ENCODE measurements around the gene ZIC5. TPM values are rescaled to one million over a fixed set of nuclear protein-coding genes. Genes with fewer than 3 reads are reported as not detected.
A peak's percentile ranks its signal among the peaks of the same experiment; 100 is the strongest.

The ZIC5 gene
- total RNA-seq, 2 donors from 2014 or later, result not detected

GRCh38 chr13:99962242-99962641 is 9.3 kb downstream of the ZIC5 start:
- TF ChIP-seq CTCF (IDR thresholded peaks at IDR 0.05), result no peak
- ATAC-seq (ENCODE audit: insufficient number of reproducible peaks, low FRiP score, low read depth) (no peak), DNase-seq (ENCODE audit: low spot score) (no peak)
- Histone ChIP-seq H3K4me3 (no peak overlapping the region), H3K4me1 (ENCODE audit: control insufficient read depth in 1 of 2, low read depth in 2 of 2) (peaks cover 2 to 14% of the 10 kb centered on the region in 2 donors), H3K36me3 (no peaks in the 10 kb centered on the region), H3K27ac (no peak overlapping the region), H3K9me3 (no peaks in the 10 kb centered on the region), H3K27me3 (replicated peaks; ENCODE audit: insufficient read depth) (peaks cover 55% of the 10 kb centered on the region)

GRCh38 chr13:99961636-99962035 is 9.9 kb downstream of the ZIC5 start:
- no peak for TF ChIP-seq CTCF (IDR thresholded peaks at IDR 0.05)
- H3K4me3 ChIP-seq, result no peak overlapping the region
- H3K4me1 ChIP-seq (ENCODE audit: control insufficient read depth in 1 of 2, low read depth in 2 of 2), result peaks cover 8 to 21% of the 10 kb centered on the region in 2 donors
- no peak for DNase-seq (ENCODE audit: low spot score)
- ATAC-seq (ENCODE audit: insufficient number of reproducible peaks, low FRiP score, low read depth), result no peak
- no peaks in the 10 kb centered on the region for H3K36me3 ChIP-seq
- H3K9me3 ChIP-seq, result no peaks in the 10 kb centered on the region
- no peak overlapping the region for H3K27ac ChIP-seq
- H3K27me3 ChIP-seq (replicated peaks; ENCODE audit: insufficient read depth), result peaks cover 61% of the 10 kb centered on the region

- no peak for TF ChIP-seq CTCF (IDR thresholded peaks at IDR 0.05)
- Histone ChIP-seq H3K9me3 (no peaks in the 10 kb centered on the region), H3K4me3 (no peak overlapping the region), H3K27ac (no peak overlapping the region), H3K4me1 (ENCODE audit: control insufficient read depth in 1 of 2, low read depth in 2 of 2) (peaks cover 15 to 29% of the 10 kb centered on the region in 2 donors), H3K36me3 (no peaks in the 10 kb centered on the region), H3K27me3 (replicated peaks; ENCODE audit: insufficient read depth) (peaks cover 67% of the 10 kb centered on the region)
- DNase-seq (ENCODE audit: low spot score), result no peak
- ATAC-seq (ENCODE audit: insufficient number of reproducible peaks, low FRiP score, low read depth), result no peak
Measured at GRCh38 chr13:99960663-99961311, 10.8 kb downstream of the ZIC5 start.

- Histone ChIP-seq H3K27me3 (replicated peaks; ENCODE audit: insufficient read depth) (peaks cover 67% of the 10 kb centered on the region), H3K9me3 (no peaks in the 10 kb centered on the region), H3K4me3 (peak overlapping the region; percentile 30), H3K27ac (no peak overlapping the region), H3K36me3 (no peaks in the 10 kb centered on the region), H3K4me1 (ENCODE audit: control insufficient read depth in 1 of 2, low read depth in 2 of 2) (peaks cover 15 to 32% of the 10 kb centered on the region in 2 donors)
- DNase-seq (ENCODE audit: low spot score) (no peak), ATAC-seq (ENCODE audit: insufficient number of reproducible peaks, low FRiP score, low read depth) (no peak)
- TF ChIP-seq CTCF (IDR thresholded peaks at IDR 0.05), result no peak
Measured at GRCh38 chr13:99959540-99960230, 11.9 kb downstream of the ZIC5 start.

GRCh38 chr13:99959127-99959539 is 12.4 kb downstream of the ZIC5 start:
- Histone ChIP-seq H3K4me3 (peak overlapping the region; percentile 30), H3K27ac (no peak overlapping the region), H3K4me1 (ENCODE audit: control insufficient read depth in 1 of 2, low read depth in 2 of 2) (peaks cover 15 to 32% of the 10 kb centered on the region in 2 donors), H3K9me3 (no peaks in the 10 kb centered on the region), H3K36me3 (no peaks in the 10 kb centered on the region), H3K27me3 (replicated peaks; ENCODE audit: insufficient read depth) (peaks cover 65% of the 10 kb centered on the region)
- TF ChIP-seq CTCF (IDR thresholded peaks at IDR 0.05), result no peak
- ATAC-seq (ENCODE audit: insufficient number of reproducible peaks, low FRiP score, low read depth), result no peak
- no peak for DNase-seq (ENCODE audit: low spot score)
